Endothelial cell of umbilical vein (primary cell): ENCODE measurements around the gene KBTBD6.

ENCODE experiments used
- CTCF ChIP-seq, 2 donors: IDR thresholded peaks; 1 replicate in 1 of 2; 2 replicates in 1 of 2; pipeline ENCODE4 v1.5.1; 2011; ENCODE audit warnings: low read length in 2 of 2, mild to moderate bottlenecking in 2 of 2, moderate library complexity in 2 of 2, control low read depth in 1 of 2, inconsistent platforms in 1 of 2, low read depth in 1 of 2; ENCODE audit not compliant: insufficient read depth in 1 of 2; ENCODE audit errors: extremely low read depth in 1 of 2
- JUN ChIP-seq: IDR thresholded peaks from 2 replicates; pipeline ENCODE4 v1.6.1; 2011; ENCODE audit warnings: borderline replicate concordance, low read depth; ENCODE audit not compliant: insufficient read length, insufficient read depth
- MYC ChIP-seq: IDR thresholded peaks from one replicate; pipeline ENCODE4 v1.6.1; 2011; ENCODE audit warnings: mild to moderate bottlenecking, low read depth, low read length
- POLR2A ChIP-seq: IDR thresholded peaks from 2 replicates; pipeline ENCODE4 v1.6.1; 2012; ENCODE audit warnings: low read depth, mild to moderate bottlenecking, control low read depth, low read length
- TF ChIP-seq, protein P1 (sequence below): IDR thresholded peaks from 2 replicates; pipeline ENCODE4 v1.6.1; 2011; ENCODE audit not compliant: insufficient read depth, insufficient read length

DNA sequence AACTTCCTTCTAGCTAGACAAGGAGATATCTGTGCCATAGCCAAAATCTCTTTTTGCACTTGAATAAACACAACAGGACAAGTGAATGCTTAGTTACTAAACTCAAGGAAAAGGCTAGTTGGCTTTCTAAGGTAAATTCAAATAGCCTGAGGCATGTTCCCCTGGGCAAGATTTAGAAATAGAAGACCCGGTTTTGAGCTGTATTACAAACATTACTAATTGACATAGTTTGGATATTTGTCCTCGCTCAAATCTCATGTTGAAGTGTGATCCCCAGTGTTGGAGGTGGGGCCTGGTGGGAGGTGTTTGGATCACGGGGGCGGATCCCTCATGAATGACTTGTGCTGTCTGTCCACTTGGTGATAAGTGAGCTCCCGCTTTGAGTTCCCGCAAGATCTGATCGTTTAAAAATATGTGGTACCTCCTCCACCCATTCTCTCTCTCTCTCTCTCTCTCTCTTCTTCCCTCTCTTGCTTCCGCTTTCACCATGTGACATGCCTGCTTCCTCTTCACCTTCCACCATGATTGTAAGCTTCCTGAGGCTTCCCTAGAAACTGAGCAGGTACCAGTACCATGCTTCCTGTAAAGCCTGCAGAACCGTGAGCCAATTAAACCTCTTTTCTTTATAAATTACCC lies 3.9 kb upstream of the KBTBD6 start:
- TF ChIP-seq POLR2A (no peak), CTCF (IDR thresholded peaks at IDR 0.05; ENCODE audit: extremely low read depth in 1 of 2, insufficient read depth in 1 of 2, low read depth in 1 of 2, low read length in 2 of 2) (no peak), MYC (no peak), JUN (no peak)
- TF ChIP-seq, protein P1, sequence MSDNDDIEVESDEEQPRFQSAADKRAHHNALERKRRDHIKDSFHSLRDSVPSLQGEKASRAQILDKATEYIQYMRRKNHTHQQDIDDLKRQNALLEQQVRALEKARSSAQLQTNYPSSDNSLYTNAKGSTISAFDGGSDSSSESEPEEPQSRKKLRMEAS: no peak
